ENCODE results near the gene FAIM2.

Gene FAIM2

DNA sequence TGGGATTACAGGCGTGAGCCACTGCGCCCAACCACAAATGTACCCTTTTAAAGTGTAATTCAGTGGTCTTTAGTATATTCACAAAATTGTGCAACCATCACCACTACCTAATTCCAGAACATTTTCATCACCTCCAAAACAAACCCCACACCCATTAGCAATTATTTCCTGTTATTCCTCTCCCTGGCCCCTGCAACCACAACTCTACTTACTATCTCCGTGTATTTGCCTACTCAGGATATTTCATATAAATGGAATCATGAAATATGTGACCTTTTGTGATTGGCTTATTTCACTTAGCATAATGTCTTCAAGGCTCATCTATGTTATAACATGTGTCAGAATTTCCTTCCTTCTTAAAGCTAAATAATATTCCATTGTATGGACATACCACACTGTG is 30.8 kb upstream of the FAIM2 start:
- no peak overlapping the region for H3K4me3 ChIP-seq (replicated peaks; ENCODE audit: insufficient read depth, low read length)
- H3K27me3 ChIP-seq (ENCODE audit: insufficient read depth, poor library complexity, severe bottlenecking), result no peaks in the 10 kb centered on the region
- H3K27ac ChIP-seq (replicated peaks), result no peak overlapping the region
- TF ChIP-seq POLR2AphosphoS5 (IDR thresholded peaks at IDR 0.05; ENCODE audit: low read depth) (no peak), GABPA (IDR thresholded peaks at IDR 0.05; ENCODE audit: low read depth) (no peak), CTCF (IDR thresholded peaks at IDR 0.05; ENCODE audit: insufficient read depth, low read length) (no peak), SPI1 (IDR thresholded peaks at IDR 0.05; ENCODE audit: borderline replicate concordance, low read depth) (no peak)
- TF ChIP-seq, protein P1, sequence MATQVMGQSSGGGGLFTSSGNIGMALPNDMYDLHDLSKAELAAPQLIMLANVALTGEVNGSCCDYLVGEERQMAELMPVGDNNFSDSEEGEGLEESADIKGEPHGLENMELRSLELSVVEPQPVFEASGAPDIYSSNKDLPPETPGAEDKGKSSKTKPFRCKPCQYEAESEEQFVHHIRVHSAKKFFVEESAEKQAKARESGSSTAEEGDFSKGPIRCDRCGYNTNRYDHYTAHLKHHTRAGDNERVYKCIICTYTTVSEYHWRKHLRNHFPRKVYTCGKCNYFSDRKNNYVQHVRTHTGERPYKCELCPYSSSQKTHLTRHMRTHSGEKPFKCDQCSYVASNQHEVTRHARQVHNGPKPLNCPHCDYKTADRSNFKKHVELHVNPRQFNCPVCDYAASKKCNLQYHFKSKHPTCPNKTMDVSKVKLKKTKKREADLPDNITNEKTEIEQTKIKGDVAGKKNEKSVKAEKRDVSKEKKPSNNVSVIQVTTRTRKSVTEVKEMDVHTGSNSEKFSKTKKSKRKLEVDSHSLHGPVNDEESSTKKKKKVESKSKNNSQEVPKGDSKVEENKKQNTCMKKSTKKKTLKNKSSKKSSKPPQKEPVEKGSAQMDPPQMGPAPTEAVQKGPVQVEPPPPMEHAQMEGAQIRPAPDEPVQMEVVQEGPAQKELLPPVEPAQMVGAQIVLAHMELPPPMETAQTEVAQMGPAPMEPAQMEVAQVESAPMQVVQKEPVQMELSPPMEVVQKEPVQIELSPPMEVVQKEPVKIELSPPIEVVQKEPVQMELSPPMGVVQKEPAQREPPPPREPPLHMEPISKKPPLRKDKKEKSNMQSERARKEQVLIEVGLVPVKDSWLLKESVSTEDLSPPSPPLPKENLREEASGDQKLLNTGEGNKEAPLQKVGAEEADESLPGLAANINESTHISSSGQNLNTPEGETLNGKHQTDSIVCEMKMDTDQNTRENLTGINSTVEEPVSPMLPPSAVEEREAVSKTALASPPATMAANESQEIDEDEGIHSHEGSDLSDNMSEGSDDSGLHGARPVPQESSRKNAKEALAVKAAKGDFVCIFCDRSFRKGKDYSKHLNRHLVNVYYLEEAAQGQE (IDR thresholded peaks at IDR 0.05; ENCODE audit: insufficient replicate concordance, low read depth), result no peak
- no peak for DNase-seq (ENCODE audit: low read depth in 1 of 2, low spot score in 1 of 2)

GRCh38 chr12:49933796-49934195 is 30.1 kb upstream of the FAIM2 start:
- no peak for DNase-seq (ENCODE audit: low read depth in 1 of 2, low spot score in 1 of 2)
- Histone ChIP-seq H3K27ac (replicated peaks) (no peak overlapping the region), H3K4me3 (replicated peaks; ENCODE audit: insufficient read depth, low read length) (no peak overlapping the region), H3K27me3 (ENCODE audit: insufficient read depth, poor library complexity, severe bottlenecking) (no peaks in the 10 kb centered on the region)
- TF ChIP-seq POLR2AphosphoS5 (IDR thresholded peaks at IDR 0.05; ENCODE audit: low read depth), result no peak
- TF ChIP-seq GABPA (IDR thresholded peaks at IDR 0.05; ENCODE audit: low read depth), result no peak
- TF ChIP-seq CTCF (IDR thresholded peaks at IDR 0.05; ENCODE audit: insufficient read depth, low read length), result no peak
- TF ChIP-seq, protein P1 (IDR thresholded peaks at IDR 0.05; ENCODE audit: insufficient replicate concordance, low read depth), result no peak
- TF ChIP-seq SPI1 (IDR thresholded peaks at IDR 0.05; ENCODE audit: borderline replicate concordance, low read depth), result no peak

GRCh38 chr12:49932533-49933130 is 28.9 kb upstream of the FAIM2 start:
- no peak overlapping the region for H3K4me3 ChIP-seq (replicated peaks; ENCODE audit: insufficient read depth, low read length)
- no peak for DNase-seq (ENCODE audit: low read depth in 1 of 2, low spot score in 1 of 2)
- H3K27me3 ChIP-seq (ENCODE audit: insufficient read depth, poor library complexity, severe bottlenecking), result no peaks in the 10 kb centered on the region
- no peak overlapping the region for H3K27ac ChIP-seq (replicated peaks)
- no peak for TF ChIP-seq CTCF (IDR thresholded peaks at IDR 0.05; ENCODE audit: insufficient read depth, low read length)
- TF ChIP-seq GABPA (IDR thresholded peaks at IDR 0.05; ENCODE audit: low read depth), result no peak
- TF ChIP-seq SPI1 (IDR thresholded peaks at IDR 0.05; ENCODE audit: borderline replicate concordance, low read depth), result no peak
- TF ChIP-seq, protein P1 (IDR thresholded peaks at IDR 0.05; ENCODE audit: insufficient replicate concordance, low read depth), result no peak
- no peak for TF ChIP-seq POLR2AphosphoS5 (IDR thresholded peaks at IDR 0.05; ENCODE audit: low read depth)
